GM19043 (cell line): ENCODE measurements around the gene LCP1.
"Not testable (repeated sequence)": the region's sequence is repeated elsewhere in the genome, so short reads cannot be mapped to it uniquely, and the experiment has no call there.

ENCODE experiments used
- ATAC-seq: cut with Tn5 transposase; IDR thresholded peaks from one replicate; pipeline ENCODE4 v1.9.1; 2021; ENCODE audit warnings: low read depth; ENCODE audit not compliant: unreplicated experiment

The LCP1 gene, protein sequence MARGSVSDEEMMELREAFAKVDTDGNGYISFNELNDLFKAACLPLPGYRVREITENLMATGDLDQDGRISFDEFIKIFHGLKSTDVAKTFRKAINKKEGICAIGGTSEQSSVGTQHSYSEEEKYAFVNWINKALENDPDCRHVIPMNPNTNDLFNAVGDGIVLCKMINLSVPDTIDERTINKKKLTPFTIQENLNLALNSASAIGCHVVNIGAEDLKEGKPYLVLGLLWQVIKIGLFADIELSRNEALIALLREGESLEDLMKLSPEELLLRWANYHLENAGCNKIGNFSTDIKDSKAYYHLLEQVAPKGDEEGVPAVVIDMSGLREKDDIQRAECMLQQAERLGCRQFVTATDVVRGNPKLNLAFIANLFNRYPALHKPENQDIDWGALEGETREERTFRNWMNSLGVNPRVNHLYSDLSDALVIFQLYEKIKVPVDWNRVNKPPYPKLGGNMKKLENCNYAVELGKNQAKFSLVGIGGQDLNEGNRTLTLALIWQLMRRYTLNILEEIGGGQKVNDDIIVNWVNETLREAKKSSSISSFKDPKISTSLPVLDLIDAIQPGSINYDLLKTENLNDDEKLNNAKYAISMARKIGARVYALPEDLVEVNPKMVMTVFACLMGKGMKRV

DNA sequence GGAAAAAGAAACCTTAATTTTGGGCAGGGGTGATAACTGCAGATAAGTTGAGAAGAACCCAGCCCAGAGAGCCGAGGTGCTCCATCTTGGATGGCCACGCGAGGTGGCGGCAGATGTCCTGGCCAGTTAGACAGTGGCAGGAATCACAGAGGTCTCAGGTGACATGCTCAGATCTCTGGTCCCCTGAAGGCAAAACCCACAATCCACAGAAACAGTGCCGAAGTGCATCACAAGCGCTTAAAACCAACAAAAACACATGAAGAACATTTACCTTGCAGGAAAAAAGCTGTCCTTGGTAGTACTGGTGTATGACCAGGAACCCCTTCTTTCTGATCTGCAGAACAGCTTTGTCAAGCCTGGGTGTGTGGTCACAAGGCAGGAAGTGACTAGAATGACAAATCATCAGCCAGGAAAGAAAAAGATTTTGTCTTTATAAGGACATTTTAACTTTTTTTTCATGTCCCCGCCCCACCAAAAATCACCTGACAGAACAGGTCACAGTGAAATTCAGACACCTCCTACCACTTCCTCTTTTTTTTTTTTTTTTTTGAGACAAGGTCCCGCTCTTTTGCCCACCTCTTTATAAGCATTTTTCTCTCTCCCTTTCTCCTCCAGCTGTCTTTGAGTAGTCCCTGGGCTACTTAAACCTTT lies at the start of gene LCP1:
LCP1 (minus strand) TSS at position 338 of the 651 bp plus-strand sequence. CDS start 22,515 bp downstream, outside the sequence.
- ATAC-seq, result peak; percentile 56

DNA sequence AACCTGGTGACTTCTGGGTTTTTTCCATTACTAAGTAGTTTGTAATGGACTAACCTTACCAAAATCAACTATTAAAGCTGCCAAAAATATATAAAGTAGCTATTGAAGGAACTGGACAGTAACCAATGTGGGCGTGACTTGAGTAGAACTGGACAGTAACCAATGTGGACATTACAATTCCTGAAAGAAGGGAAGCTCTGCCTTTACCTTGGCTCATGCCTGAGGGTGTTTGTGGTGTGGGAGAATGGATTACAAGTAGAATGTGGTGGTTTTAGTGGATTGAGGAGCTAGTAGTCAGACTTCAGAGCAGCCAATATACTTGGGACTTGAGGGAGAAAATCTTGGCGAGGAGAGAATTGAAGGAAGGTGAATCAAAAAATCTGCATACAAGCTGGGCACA lies 47.3 kb upstream of the LCP1 start:
- ATAC-seq, result no peak

DNA sequence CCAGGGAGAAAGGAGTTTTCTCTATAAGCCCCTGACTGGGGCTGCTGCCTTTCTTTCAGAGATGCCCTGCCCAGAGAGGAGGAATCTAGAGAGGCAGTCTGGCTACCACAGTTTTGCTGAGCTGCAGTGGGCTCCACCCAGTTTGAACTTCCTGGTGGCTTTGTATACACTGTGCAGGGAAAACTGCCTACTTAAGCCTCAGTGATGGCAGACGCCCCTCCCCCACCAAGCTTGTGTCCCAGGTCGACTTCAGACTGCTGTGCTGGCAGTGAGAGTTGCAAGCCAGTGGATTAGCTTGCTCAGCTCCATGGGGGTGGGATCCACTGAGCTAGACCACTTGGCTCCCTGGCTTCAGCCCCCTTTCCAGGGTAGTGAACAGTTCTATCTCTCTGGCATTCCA lies 38.3 kb upstream of the LCP1 start:
- not testable (repeated sequence) for ATAC-seq

DNA sequence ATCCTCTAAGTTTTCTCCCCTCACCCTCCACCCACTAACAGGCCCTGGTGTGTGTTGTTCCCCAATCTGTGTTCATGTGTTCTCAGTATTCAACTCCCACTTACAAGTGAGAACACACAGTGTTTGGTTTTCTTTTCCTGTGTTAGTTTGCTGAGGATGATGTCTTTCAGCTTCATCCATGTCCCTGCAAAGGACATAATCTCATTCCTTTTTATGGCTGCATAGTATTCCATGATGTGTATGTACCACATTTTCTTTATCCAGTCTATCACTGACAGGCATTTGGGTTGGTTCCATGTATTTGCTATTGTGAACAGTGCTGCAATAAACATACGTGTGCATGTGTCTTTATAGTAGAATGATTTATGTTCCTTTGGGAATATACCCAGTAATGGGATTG lies 32.8 kb upstream of the LCP1 start:
- ATAC-seq, result not testable (repeated sequence)

DNA sequence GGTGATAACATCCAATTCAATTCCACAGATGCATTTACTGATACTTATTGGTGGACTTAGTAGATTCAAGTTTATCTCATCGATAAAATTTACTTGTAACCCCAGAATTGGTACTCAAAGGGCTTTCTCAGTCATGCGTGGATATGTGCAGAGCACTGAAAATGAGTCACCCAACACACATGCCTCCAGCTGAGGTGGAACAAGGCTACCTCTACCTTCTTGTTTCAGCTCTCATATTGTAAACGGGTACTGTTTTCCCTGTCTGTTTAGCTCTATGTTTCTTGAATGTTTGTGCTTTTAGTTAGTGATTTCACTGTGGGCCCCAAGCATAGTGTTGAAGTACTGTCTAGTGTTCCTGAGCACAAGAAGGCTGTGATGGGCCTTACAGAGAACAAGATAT lies 31.3 kb upstream of the LCP1 start:
- no peak for ATAC-seq

DNA sequence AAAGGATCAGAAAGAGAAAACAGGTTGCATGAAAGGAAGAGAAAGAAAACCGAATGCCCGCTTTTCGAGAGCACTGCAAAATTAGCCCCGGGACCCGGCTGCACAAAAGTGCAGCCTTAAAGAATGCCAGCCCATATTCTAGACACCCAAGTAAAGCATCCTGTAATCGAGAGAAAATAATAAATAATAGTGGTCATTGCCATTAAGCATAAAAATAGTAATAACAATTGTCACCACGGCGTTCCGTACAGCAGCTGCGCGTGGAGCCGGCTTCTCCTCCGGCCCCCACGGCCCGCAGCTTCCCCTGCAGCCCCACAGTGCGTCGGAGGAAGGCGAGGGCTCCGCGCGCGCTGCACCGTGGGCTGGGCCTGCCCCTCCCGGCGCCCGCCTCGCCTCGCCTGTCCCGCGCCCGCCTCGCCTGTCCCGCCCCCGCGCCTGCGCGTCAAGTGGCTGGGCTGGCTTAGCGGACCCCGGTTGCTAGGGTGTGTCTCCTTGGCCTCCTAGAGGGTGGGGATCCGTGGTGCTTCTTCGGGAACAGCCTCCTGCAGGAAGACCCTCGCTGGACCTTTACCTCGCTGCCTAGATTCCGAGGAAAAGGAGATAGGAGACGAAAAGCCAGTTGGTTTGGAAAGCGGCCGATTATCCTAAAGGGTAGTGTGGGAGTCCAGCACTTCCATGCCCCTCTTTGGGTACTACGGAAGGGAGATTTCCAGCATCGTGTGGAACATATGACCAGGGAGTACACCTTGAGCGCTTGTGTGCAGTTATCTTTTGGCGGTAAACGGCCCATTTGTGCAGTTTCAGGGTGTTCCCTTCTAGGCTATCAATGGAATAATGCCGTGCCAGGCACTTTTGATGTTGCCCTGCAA lies 29.7 kb upstream of the LCP1 start, which contains the start of gene LRRC63:
LRRC63 (plus strand) TSS at position 446 of the 869 bp plus-strand sequence. CDS start 1,107 bp downstream, outside the sequence.
- ATAC-seq, result peak; percentile 96

GRCh38 chr13:46211116-46211482 lies 29.1 kb upstream of the LCP1 start:
- peak; percentile 6 for ATAC-seq

- ATAC-seq, result no peak
Observed at GRCh38 chr13:46210362-46211083, 28.5 kb upstream of the LCP1 start.

DNA sequence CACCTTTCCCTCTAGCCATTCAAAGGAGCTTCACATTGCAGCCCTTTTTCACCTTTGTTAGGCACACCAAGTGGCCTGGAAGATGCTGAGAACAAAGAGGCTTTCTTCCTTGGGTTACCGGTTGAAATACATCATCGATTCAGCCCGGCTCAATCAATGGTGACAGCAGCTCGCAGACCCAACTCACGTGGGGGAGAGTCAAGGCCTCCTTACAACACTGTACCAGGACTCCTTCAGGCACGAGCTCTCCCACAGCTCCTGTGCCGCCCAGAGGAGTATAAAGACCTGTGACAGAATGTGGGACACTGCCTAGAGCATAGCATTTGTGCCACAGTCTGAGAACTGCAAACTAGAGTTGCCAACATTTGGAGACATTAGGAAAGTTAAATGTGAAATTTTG lies 25.9 kb upstream of the LCP1 start:
- no peak for ATAC-seq

DNA sequence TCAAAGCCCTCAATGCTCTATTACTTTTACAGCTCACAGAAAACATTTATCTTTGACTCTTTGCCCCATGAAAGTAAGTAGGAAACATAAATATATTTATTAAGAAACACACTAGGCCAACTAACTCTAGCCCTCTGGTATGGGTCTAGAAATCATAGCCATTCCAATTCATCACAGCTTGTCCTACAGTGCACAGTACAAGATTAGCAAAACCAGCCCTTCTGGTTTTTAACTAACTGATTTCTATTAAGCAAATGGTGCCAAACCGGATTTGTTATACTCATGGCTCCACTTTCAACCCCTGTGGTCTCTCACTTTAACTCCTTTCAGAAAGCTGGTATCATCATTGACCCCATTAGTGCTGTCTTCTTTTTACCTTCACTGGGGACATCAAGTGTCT lies 24.2 kb upstream of the LCP1 start:
- no peak for ATAC-seq

- ATAC-seq, result no peak
Observed at GRCh38 chr13:46202966-46203365, 21.0 kb upstream of the LCP1 start.

GRCh38 chr13:46202188-46202795 lies 20.3 kb upstream of the LCP1 start:
- ATAC-seq, result peak; percentile 49

DNA sequence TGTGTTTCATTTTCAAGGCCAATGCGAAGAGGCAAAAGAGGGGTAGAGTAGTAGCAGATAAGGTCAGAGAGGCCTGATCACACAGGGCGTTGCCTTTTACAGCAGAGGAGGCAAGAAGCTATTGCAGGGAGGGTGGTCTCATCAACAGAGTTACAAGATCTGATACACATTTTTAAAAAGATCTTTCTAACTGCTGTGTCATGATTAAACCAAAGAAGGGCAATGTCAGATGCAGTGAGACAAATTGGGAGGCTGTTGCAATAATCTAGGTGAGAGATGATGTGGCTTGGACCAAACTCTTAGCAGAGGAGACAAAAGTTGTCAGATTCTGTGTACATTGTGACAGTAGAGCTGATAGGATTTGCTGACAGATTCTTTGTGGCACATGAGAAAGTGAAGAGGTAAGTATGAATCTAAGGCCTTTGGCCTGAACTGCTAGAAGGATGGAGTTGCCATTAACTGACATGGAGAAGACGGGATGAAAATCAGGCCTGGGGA lies 16.8 kb upstream of the LCP1 start:
- no peak for ATAC-seq

- no peak for ATAC-seq
Observed at GRCh38 chr13:46197299-46198048, 15.5 kb upstream of the LCP1 start.

DNA sequence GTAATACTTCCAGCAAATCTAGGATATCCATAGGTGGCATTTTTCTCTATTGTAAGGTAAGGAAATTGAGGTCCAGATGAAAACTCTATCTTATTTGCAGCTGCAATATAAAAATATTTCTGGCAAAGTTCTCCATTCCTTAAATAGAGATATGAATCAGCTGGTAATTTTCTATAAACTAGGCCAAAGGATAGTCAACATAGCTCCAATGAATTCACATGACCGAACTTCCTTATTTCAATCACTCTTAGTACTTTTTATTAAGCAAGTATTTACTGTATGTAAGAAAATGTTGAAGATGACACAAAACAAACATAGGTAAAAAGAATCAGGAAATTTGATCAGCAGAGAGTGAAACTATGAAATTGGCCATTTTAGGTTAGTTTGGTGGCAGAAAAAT lies 13.0 kb upstream of the LCP1 start:
- no peak for ATAC-seq

DNA sequence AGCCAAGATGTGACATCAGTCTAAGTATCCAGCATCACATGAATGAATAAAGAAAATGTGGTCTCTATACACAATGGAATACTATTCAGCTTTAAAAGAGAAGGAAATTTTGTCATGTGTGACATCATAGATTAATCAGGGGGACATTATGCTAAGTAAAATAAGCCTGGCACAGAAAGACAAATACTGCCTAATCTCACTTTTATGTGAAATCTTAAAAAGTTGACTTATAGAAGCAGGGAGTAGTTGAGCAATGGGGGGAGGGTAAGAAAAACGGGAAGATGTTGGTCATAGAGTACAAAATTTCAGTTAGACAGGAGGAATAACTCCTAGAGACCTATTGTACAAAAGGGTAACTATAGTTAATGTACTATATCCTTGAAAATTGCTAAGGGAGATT lies 10.4 kb upstream of the LCP1 start:
- ATAC-seq, result no peak

GRCh38 chr13:46185634-46186033 lies 3.7 kb upstream of the LCP1 start:
- ATAC-seq, result no peak

DNA sequence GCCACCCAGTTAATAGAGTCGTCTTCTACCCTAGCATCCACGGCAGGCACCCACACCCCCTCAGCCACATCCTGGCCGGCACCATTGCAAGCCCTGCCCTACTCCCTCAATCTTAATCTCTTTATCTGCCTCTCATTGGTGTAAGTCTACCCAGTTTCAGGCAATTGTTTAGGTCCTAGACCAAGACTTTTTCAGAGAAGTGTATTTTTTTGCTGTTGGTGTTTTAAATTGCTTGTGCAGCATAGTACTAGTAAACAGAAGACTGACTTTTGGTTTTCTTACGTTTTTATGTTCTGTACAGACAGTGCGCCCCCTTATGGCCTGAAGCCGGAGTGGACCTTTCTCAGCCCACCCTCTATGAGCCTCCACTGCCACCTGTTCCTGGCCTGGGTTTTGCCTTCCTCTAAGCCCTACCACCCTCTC lies 2.3 kb upstream of the LCP1 start:
- ATAC-seq, result peak; percentile 34
